SH-SY5Y (cell line): ENCODE data around the gene ARHGAP20.

Source experiments
- GATA2 ChIP-seq: IDR thresholded peaks from 2 replicates; pipeline ENCODE4 v1.6.1; 2011; ENCODE audit warnings: mild to moderate bottlenecking, low read depth, low read length
- GATA3 ChIP-seq: IDR thresholded peaks from 2 replicates; pipeline ENCODE4 v1.6.1; 2011; ENCODE audit warnings: low read depth, mild to moderate bottlenecking, low read length, moderate library complexity

The ARHGAP20 gene

DNA sequence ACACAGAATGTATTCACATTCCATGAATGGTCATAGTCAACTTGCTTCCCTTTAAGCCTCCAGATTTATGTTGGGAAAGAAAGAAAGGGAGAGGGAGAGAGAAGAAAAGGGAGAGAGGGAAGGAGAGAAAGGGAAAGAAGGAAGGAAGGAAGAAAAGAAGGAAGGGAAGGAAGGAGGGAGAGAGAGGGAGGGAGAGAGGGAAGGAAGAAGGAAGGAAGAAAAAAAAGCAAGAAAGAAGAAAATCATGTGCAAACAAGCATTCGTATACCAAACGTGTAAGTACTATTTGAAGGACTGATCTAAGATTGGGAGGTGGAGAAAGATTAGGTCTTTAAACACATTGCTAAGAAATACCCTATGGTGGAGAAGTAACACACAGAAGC, 23.9 kb upstream of the ARHGAP20 start:
- TF ChIP-seq GATA2 (no peak), GATA3 (no peak)

DNA sequence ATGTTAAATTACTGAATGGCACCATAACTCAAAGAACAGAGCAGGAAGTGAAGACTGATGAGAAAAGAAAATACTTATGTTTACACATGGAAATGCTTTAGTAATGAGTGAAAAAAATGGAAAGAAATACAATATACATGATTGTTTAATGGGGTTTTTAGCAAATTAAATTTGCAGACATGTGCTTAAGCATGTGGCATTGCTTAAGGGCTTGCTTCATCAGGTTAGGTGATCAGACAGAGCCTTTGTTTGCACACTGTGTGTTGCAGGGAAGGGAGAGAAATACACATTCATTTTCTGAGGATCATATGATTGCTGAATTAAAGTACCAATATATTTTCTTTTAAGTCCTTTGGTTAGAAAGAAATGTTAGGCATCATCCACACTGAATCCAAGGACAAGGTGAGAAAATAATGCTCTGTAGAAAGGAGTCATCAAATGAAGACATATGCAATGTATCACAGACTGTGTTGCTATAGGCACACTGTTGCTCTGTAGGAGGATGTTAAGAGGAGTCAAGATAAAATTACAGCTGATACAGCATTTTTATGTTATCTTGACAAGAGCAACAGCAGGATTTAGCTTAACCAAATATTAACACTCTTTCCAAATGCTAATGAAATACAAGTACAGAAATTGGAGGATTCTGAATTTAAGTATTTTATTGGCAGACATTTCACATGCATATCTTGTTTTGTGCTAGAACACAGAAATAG, 23.4 kb upstream of the ARHGAP20 start:
- TF ChIP-seq GATA2 (no peak), GATA3 (no peak)

GRCh38 chr11:110734790-110735189, 22.6 kb upstream of the ARHGAP20 start:
- TF ChIP-seq GATA3 (no peak), GATA2 (no peak)

DNA sequence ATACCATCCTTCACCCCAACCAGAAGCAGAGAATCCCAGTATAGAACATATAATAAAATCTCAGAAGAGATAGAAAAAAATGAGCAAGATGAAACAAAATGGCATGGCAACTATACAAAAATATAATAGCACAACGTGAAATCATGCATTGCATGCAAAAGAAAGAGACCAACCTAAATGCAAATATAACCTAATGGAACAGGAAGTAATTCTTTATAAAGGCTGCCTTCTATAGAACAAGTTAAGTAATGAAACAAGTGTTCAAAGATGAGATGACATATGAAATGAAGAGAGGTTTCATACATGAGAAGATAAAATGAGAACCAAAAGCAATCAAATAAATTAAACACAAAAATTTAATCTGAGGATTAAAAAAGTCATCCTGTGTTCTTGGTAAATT, 18.5 kb upstream of the ARHGAP20 start:
- TF ChIP-seq GATA3, result no peak
- TF ChIP-seq GATA2, result no peak

DNA sequence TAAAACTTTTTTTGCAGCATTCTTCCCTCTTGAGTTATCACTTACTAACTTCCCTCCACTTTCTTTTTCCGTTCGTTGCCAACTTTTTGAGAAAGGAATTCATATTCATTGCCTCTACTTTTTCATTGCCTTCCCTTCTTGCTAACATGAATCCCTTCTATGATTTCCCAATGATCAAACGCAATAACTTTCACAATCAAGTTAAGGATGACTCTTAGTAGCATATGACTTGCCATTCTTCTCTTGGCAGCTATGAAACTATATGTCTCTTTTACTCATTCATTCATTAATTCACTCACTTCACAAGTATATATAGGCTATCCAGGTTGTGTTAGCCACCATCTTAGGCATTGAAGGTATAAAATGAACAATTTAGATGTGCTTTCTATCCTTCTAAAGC, 16.6 kb upstream of the ARHGAP20 start:
- TF ChIP-seq GATA2, result no peak
- TF ChIP-seq GATA3, result no peak

DNA sequence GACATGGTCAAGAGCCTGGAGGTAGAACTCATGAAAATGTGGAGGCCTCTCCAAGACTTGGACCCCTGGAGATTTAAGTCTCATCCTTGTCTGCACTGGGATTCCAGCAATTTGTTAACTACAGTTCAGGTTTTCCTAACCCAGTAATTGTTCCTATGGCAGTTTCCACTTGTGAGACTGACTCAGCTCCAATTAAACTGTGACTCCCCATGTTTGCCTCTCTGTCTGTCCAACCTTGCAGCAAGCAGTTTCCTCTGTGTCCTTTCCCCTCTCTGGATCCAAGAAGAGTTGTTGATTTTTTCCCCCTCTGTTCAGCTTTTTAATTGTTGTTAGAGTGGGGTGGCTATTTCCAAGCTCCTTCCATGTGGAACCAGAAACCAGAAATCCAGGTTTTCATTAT, 16.2 kb upstream of the ARHGAP20 start:
- TF ChIP-seq GATA3 (no peak), GATA2 (no peak)

DNA sequence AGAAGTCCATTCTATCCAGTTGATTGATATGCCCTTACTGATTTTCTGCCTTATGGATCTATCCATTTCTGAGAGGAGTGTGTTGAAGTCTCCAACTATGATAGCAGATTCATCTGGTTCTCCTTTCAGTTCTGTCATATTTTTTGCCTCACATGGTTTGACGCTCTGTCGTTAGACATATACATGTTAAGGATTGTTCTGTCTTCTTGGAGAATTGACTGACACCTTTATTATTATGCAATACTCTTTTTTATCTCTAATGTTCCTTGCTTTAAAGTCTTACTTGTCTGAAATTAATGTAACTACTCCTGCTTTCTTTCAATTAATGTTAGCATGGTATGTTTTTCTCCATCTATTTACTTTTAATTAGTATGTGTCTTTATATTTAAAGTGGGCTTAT, 12.1 kb upstream of the ARHGAP20 start:
- TF ChIP-seq GATA2, result no peak
- TF ChIP-seq GATA3, result no peak

DNA sequence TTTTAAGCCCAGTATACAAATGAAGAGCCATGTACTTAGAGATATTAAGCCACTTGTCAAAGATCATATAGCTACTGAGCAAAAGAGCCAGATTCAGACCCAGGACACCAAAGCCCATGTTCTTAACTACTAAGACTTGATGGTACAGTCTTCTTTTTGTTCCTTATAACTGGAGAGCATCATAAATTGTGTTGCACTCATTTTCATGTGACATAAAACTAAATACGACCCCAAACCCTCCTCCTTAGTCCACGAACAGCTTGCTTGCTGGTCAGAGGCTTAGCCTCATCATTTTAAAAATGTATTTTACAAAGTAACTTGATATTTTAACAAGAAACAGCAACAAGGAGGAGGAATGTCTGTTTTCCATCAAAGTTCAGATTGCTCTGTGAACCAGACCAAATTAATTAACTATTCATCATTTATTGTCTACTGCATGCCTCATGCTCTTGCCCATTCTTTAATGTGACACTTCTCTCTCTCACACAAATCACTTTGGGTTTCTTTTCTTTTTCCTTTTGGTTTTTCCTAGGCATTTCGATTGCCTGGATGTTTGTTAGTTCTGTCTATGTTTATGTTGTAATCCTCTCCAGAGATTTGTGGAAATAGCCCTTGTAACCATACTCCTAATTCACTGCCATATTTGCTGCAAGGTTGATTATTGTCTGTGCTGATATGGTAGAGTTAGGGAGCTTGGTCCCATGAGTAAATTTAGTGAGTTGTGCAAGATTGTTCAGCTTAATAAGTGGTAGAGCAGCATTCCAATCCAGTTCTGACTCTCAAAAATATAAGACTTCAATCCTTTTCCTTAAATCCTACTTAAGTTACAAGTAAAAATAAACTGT, 8.4 kb upstream of the ARHGAP20 start:
- TF ChIP-seq GATA3, result no peak
- TF ChIP-seq GATA2, result no peak

- TF ChIP-seq GATA3, result no peak
- TF ChIP-seq GATA2, result no peak
Measured at GRCh38 chr11:110716361-110716760, 4.1 kb upstream of the ARHGAP20 start.

GRCh38 chr11:110715541-110715940, 3.3 kb upstream of the ARHGAP20 start:
- TF ChIP-seq GATA3 (no peak), GATA2 (no peak)

- TF ChIP-seq GATA2 (no peak), GATA3 (no peak)
Measured at GRCh38 chr11:110713449-110713776, 1.2 kb upstream of the ARHGAP20 start.

GRCh38 chr11:110712659-110713448, 617 bp upstream of the ARHGAP20 start:
- TF ChIP-seq GATA3 (no peak), GATA2 (no peak; the same call in 1 of the 2 replicates)

DNA sequence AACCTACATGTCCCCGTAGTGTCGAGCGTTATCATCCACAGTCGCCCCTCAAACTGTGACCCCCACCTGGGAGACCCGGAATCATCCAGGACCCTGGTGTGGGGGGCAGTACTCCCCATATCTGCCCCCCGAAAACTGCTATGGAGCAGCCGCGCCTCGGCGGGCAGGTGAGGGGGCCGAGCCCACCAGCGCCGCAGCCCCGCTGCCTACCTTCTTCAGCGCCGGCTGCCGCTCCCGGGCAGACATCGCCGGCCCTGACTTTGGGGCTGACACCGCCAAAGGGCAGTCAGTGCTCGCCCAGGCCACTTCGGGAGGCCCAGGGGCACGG, 825 bp downstream of the ARHGAP20 start:
- TF ChIP-seq GATA2 (no peak), GATA3 (no peak)

DNA sequence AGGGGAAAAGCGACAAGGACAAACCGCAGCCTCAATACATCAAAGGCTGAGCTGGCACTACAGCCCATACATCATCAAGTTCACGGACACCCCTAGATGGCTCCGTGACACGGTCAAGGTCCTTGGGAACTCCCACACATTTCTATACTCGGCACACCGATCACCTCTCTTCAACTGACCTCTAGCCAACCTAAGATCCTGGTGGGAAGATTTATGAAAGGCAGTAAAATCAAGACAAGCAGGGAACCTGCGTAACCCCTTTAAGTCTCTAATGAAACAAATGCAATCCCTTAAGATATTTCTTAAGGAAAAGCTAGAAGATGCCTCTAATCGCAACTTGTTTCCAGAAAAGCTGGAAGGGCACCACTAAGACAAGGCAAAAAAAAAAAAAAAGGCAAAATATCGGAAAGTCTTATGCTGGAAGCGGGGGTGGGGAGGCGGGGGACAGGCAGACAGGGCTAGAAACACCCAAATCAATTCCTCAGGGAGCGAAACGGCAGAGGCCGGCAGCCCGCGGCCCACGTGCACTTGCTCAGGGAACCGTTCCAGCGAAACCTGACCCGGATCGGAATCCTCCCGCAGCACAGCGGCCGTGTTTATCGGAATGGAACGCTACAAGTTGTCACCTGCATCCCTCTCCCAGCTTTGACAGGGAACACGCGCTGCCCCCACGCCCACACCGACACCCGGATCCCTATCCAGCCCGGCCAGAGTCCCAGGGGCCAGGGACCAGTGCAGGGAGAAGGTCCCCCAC, 1.4 kb downstream of the ARHGAP20 start:
- TF ChIP-seq GATA2 (no peak), GATA3 (no peak)
